Measurements from ENCODE around the gene LIPC.
A peak's percentile ranks its signal among the peaks of the same experiment; 100 is the strongest.

The LIPC gene

DNA sequence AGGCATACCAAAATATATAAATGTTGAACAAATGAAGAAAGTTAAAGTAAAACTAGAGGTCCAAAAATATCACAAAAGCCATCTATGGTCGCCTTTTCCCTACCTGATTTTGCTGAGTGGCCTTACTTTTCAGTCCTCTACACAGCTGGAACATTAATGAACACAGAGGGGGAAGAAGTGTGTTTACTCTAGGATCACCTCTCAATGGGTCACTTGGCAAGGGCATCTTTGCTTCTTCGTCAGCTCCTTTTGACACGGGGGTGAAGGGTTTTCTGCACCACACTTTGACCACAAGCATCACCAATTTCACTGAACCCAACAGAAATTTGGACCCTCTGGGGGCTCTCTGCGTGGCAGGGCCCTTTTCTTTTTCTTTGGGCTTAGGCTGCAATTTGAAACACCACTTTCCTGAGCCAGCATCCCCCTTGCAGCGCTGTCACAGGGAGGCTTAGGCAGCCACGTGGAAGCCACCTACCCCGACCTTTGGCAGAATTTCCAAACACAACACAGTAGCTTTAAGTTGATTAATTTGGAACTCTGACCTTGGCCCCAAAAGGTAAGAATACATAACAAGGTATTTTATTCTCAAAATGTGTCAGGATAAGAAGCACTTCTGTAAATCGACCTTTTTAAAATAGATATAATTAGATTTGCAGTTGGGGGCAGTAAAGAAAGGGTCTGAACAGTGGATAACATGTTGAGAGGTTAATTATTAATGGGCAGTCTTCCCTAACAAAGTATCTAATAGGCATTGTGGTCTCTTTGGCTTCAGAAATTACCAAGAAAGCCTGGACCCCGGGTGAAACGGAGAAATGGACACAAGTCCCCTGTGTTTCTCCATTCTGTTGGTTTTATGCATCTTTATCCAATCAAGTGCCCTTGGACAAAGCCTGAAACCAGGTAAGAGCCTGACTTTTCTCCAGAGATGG is at the start of gene LIPC:
Gene LIPC, plus strand, starts transcription at position 771 of the 929 bp plus-strand sequence. Its CDS starts 42 bp downstream, at position 813.
- no peak for DNase-seq (ENCODE audit: low read depth in 2 of 2)

DNA sequence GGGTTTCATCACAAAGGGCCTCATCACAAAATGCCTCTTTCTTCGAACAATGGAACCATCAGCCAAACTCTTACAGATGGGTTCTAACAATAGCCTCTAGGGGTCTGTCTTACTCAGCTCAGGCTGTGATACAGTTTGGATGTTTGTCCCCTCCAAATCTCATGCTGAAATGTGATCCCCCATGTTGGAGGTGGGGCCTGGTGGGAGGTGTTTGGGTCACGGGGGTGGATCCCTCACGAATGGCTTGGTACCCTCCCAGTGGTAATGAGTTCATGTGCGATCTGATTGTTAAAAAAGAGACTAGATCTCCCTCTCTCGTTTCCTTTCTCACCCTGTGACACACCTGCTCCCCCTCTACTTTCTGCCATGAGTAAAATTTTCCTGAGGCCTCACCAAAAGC is 47.9 kb upstream of the LIPC start:
- peak in 1 of 2 donors; percentile 8 for DNase-seq (ENCODE audit: low read depth in 2 of 2)

- DNase-seq (ENCODE audit: low read depth in 2 of 2): no peak
Observed at GRCh38 chr15:58384667-58385066, 47.1 kb upstream of the LIPC start.

DNA sequence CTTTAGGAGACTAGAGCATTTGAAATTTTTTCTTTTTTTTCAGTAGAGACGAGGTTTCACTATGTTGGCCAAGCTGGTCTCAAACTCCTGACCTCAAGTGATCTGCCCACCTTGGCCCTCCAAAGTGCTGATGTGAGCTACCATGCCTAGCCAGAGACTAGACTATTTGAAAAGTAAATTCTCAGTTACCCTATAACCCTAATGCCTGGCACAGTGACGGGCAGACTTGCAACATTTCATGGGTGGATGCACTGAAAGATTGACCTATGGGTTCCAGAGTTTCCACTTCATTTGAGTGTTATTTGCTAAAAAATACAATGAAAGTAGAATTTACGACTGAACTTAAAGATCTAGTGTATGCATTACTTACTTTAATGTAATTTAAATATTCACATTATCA is 45.7 kb upstream of the LIPC start:
- no peak for DNase-seq (ENCODE audit: low read depth in 2 of 2)

DNA sequence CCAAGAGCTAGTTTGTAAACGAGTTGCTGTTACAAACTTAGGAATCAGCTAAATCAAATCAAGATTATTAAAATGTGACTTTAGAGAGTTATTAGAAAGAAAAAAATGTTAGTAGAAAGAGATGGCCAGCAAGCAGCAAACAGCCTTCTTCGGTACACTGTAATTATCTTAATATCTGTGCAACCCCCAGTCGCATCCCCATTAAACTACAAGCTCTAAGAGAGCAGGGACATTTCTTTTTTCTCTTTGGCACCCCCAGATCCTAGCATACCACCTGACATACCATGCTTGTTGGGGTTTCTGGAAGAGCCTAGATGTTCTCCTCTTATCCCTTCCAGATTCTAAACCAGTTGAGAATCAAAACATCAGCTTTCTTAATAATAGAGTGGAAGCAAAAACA is 45.1 kb upstream of the LIPC start:
- DNase-seq (ENCODE audit: low read depth in 2 of 2): no peak

- no peak for DNase-seq (ENCODE audit: low read depth in 2 of 2)
Observed at GRCh38 chr15:58387130-58387529, 44.7 kb upstream of the LIPC start.

DNA sequence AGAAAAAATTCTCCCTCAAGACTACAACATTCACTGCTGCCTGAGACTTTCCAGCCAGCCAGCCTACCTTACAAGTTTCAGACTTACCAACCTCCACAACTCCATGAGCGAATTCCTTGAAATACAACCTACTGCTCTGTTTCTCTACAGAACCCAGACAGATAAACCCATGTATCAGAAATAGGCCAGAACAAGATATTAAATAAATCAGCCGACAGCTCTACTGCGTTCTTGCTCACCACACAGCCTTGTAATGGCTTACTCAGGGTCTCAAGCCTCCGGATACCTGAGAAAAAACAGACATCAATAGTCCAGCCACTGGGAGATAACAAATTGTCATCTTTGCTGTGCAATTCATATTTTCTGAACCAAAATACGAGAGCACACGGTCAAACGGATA is 43.6 kb upstream of the LIPC start:
- no peak for DNase-seq (ENCODE audit: low read depth in 2 of 2)

- no peak for DNase-seq (ENCODE audit: low read depth in 2 of 2)
Observed at GRCh38 chr15:58390118-58390517, 41.7 kb upstream of the LIPC start.

GRCh38 chr15:58390655-58391054 is 41.1 kb upstream of the LIPC start:
- no peak for DNase-seq (ENCODE audit: low read depth in 2 of 2)

DNA sequence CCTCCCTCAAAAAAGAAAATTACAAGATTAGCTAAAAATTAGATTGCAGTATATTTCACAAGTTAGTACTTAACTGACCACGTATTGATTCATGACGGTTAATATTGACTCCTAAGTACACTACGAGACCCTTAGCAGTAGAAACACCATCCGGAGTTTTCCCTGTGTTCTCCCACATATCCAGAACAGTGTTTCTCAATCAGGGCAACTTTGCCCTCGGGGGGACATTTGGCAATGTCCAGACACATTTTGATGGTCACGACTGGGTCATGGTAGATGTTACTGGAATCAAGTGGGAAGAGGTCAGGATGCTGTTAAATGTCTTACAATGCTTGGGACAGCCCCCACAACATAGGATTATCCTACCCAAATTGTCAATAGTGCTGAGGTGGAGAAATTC is 40.7 kb upstream of the LIPC start:
- DNase-seq (ENCODE audit: low read depth in 2 of 2): no peak

- no peak for DNase-seq (ENCODE audit: low read depth in 2 of 2)
Observed at GRCh38 chr15:58392141-58392540, 39.6 kb upstream of the LIPC start.

- no peak for DNase-seq (ENCODE audit: low read depth in 2 of 2)
Observed at GRCh38 chr15:58392611-58393161, 39.1 kb upstream of the LIPC start.

DNA sequence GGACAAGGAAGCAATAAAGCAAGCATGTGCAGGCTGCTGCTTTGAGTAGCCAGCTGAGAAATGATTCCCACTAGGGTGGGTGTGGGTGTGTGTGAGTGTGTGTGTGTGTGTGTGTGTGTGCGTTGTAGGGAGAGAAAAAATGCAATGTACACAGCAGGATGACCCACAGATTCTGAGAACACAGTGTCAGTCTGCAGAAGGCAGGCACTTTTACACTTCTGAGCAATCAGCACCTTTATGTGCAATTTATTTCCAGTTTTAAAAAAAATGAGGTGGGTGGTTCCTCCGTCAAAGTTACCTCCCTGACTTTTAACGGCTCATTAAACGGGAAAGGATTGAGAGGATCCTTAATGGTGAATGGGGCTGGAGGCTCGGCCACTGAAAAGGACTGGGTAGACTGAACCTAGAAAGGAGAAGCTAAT is 38.5 kb upstream of the LIPC start:
- no peak for DNase-seq (ENCODE audit: low read depth in 2 of 2)

GRCh38 chr15:58396181-58396580 is 35.6 kb upstream of the LIPC start:
- DNase-seq (ENCODE audit: low read depth in 2 of 2): no peak

DNA sequence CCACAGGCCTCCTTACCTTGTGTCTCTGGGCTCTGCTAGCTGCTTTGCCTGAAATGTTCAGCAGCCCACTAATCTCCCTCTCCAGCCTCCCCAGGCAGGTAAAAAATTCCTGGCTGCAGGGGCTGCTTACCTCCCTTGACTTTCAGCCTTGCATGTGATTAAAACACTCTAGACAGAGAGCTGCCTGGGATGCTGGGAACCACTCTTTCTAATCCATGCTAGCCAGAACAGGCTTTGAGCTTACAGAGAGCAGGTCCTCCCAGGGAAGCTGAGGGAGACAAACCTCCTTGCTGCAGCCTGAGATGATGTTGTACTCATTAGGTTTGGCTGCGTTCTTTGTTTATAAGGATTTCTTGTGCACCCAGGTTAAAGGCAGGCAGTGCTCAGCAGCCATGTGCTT is 33.7 kb upstream of the LIPC start:
- no peak for DNase-seq (ENCODE audit: low read depth in 2 of 2)

DNA sequence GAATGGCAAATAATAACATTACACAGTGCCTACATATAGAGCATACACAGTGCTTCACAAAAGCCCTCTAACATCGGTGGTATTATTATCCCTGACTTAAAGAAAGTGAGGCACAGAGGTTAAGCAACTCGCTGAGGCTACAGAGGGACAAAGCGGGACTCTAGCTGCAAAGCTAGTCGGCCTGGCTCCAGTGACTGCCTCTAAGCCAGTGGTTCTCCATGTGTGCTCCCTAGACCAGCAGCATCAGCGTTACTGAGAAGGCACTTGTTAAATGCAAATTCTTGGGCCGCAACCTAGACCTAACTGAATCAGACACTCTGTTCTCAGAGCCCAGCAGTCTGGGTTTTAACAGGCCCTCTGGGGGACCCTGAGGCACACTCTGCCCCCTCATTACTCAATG is 33.1 kb upstream of the LIPC start:
- no peak for DNase-seq (ENCODE audit: low read depth in 2 of 2)

DNA sequence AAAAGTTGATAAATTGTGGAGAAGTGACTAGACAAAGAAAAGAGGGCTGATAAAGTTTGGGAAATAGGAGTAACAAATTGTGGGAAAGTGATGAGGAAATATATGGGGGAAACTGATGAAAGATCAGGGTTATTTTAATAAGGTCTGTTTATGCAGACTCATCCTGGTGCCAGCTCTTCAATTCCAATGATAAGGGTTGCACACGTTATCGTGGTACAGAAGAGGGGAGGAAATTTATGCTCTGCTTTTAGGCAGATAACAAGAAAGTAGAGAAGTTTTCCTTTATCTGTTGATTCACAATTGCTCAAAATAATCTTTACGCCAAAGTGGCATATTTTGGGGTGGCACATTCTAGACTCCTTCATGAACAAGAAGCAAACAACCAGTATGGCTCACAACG is 32.1 kb upstream of the LIPC start:
- no peak for DNase-seq (ENCODE audit: low read depth in 2 of 2)

DNA sequence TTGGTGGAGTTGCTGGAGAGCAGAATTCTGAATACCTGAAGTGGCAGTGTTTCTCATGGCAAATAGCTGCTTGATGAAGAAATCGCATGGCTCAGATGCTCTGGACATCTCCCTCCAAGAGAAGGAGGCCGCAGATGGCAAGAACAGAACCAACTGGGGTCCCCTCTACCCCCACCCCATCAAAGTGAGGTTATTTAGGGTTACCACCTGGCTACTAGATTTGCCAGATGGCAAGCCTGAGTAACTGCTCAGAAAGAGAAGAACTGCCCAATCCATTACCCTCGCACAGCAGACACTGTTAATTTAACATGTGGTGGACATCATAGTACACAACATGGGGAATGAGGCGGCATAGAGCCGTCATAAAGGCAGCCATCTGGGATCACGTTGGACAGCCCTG is 30.5 kb upstream of the LIPC start:
- no peak for DNase-seq (ENCODE audit: low read depth in 2 of 2)

DNA sequence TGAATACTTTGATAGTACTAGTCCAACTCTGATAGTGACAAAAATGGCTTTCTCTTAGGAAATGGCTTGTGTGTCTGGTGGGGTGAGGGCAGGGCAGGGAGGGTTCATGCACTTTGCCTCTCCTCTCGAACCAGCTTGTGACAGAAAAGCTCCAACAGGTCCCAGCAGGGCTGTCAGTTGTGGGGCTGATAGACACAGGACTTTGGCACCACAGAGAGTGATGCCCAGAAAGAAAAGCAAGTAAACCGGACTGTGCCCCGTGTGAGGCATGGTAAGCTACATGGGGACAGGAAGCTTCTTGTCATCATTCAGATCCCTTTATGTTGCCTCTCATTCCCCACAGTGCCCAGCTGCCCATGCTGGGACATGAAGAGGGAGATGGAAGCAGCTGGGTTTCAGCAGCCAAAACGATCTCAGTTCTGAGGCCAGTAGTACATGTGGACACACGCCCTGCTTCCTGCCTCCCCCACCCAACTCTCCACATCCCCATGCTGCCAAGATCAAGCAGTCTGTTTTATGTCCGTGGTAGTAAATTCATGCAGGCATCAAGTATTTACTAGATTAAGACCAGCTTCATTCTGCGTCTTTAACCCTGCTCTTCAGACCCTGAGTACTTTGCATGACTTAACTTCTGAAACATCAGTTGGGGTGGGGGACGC is 29.7 kb upstream of the LIPC start:
- no peak for DNase-seq (ENCODE audit: low read depth in 2 of 2)

GRCh38 chr15:58403581-58403980 is 28.2 kb upstream of the LIPC start:
- DNase-seq (ENCODE audit: low read depth in 2 of 2): no peak

- DNase-seq (ENCODE audit: low read depth in 2 of 2): no peak
Observed at GRCh38 chr15:58404020-58404419, 27.8 kb upstream of the LIPC start.

DNA sequence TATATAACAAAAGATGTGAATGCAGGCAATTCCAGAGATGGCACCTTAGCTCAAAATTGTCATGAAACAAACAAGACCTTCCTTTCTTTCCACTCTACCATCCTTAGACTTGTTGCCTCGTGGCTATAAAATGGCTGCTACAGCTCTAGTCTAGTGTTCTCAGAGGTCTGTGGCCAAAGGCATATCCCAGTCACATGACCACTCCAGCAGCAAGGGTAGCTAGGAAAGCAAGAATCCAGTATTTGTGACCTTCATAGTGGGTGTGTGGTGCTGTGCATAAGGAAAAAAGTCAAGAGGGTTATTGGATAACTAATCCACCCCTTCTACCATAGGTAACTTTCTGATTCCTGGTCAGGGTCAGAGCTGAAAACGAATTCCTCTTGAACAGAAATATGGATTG is 27.1 kb upstream of the LIPC start:
- no peak for DNase-seq (ENCODE audit: low read depth in 2 of 2)

DNA sequence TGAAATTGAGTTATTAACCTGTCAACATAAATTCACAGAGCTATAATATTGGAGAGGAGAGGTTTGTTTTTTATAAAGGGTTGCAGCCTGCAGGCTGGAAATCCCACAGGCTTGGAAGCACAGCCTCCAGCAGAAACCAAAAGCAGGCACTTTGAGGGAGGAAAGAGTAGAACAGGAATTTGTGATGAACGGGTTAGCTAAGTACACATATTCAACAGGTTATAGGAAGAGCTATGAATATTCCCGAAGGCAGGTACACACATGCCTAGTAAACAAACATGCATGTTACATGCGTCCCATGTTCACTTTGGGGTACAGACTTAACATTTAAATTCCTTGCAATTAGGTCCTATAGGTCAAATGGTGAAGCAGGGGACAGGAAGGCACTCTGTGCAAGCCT is 25.9 kb upstream of the LIPC start:
- DNase-seq (ENCODE audit: low read depth in 2 of 2): no peak

Measured in stimulated activated CD8-positive, alpha-beta memory T cell treated with anti-CD3 and anti-CD28 coated beads, Interleukin-7, amount 100 ng/mL, for 4 hours (primary cell).